GM19025 (cell line): ENCODE results near the gene NBPF1.
"Not testable (repeated sequence)": the region's sequence is repeated elsewhere in the genome, so short reads cannot be mapped to it uniquely, and the experiment has no call there.

ENCODE experiments used
- ATAC-seq: cut with Tn5 transposase; IDR thresholded peaks from one replicate; pipeline ENCODE4 v1.9.1; 2021; ENCODE audit warnings: mild to moderate bottlenecking, low read depth, moderate library complexity; ENCODE audit not compliant: unreplicated experiment

Gene NBPF1

GRCh38 chr1:16557034-16557433, 56.3 kb downstream of the NBPF1 start:
- not testable (repeated sequence) for ATAC-seq

GRCh38 chr1:16553244-16553643, 60.1 kb downstream of the NBPF1 start:
- not testable (repeated sequence) for ATAC-seq

GRCh38 chr1:16550212-16550918, 63.0 kb downstream of the NBPF1 start:
- ATAC-seq, result not testable (repeated sequence)

- ATAC-seq, result not testable (repeated sequence)
Measured at GRCh38 chr1:16549545-16549944, 63.8 kb downstream of the NBPF1 start.

- ATAC-seq, result not testable (repeated sequence)
Measured at GRCh38 chr1:16547502-16548241, 65.7 kb downstream of the NBPF1 start.

GRCh38 chr1:16545682-16546095, 67.7 kb downstream of the NBPF1 start:
- not testable (repeated sequence) for ATAC-seq

- not testable (repeated sequence) for ATAC-seq
Measured at GRCh38 chr1:16540421-16540893, 72.9 kb downstream of the NBPF1 start.

- ATAC-seq, result not testable (repeated sequence)
Measured at GRCh38 chr1:16537528-16537927, 75.8 kb downstream of the NBPF1 start.

- not testable (repeated sequence) for ATAC-seq
Measured at GRCh38 chr1:16536796-16537195, 76.6 kb downstream of the NBPF1 start.

- ATAC-seq, result not testable (repeated sequence)
Measured at GRCh38 chr1:16535898-16536297, 77.5 kb downstream of the NBPF1 start.

GRCh38 chr1:16535487-16535886, 77.9 kb downstream of the NBPF1 start:
- not testable (repeated sequence) for ATAC-seq

- ATAC-seq, result not testable (repeated sequence)
Measured at GRCh38 chr1:16534829-16535456, 78.4 kb downstream of the NBPF1 start.

- not testable (repeated sequence) for ATAC-seq
Measured at GRCh38 chr1:16534239-16534828, 79.0 kb downstream of the NBPF1 start.

GRCh38 chr1:16532235-16532991, 81.0 kb downstream of the NBPF1 start:
- not testable (repeated sequence) for ATAC-seq

- not testable (repeated sequence) for ATAC-seq
Measured at GRCh38 chr1:16528338-16528737, 85.0 kb downstream of the NBPF1 start.

- ATAC-seq, result not testable (repeated sequence)
Measured at GRCh38 chr1:16525769-16526168, 87.6 kb downstream of the NBPF1 start.

GRCh38 chr1:16521679-16522078, 91.7 kb downstream of the NBPF1 start:
- ATAC-seq, result not testable (repeated sequence)

GRCh38 chr1:16521288-16521583, 92.1 kb downstream of the NBPF1 start:
- ATAC-seq, result no peak

- ATAC-seq, result not testable (repeated sequence)
Measured at GRCh38 chr1:16520435-16521287, 92.7 kb downstream of the NBPF1 start.
